Keratinocyte (primary cell): ENCODE results near the gene AOC1.

Source experiments
- CTCF ChIP-seq, 3 experiments: IDR thresholded peaks in 1 of 3; conservative IDR thresholded peaks in 1 of 3; optimal IDR thresholded peaks in 1 of 3; 2 replicates in 2 of 3; 3 replicates in 1 of 3; pipeline versions ENCODE3 to v1.5.1; 2011; ENCODE audit warnings: low read length in 3 of 3, mild to moderate bottlenecking in 3 of 3, moderate library complexity in 2 of 3, control low read depth in 1 of 3, inconsistent platforms in 1 of 3; ENCODE audit not compliant: insufficient read depth in 2 of 3; ENCODE audit errors: extremely low read depth in 1 of 3
- EZH2 ChIP-seq: IDR thresholded peaks from one replicate; pipeline ENCODE4 v1.6.1; 2012; ENCODE audit warnings: inconsistent platforms, mild to moderate bottlenecking, low read length, moderate library complexity

- TF ChIP-seq CTCF (optimal IDR thresholded peaks at IDR 0.05 in 1 of 3, IDR thresholded peaks at IDR 0.05 in 1 of 3, conservative IDR thresholded peaks at IDR 0.05 in 1 of 3; ENCODE audit: extremely low read depth in 1 of 3, insufficient read depth in 2 of 3, low read length in 3 of 3) (no peak), EZH2 (no peak)
These were observed 3.7 kb upstream of the AOC1 start for GRCh38 chr7:150848561-150849115.
